Measurements from ENCODE around the gene ANKFN1.

Gene ANKFN1

DNA sequence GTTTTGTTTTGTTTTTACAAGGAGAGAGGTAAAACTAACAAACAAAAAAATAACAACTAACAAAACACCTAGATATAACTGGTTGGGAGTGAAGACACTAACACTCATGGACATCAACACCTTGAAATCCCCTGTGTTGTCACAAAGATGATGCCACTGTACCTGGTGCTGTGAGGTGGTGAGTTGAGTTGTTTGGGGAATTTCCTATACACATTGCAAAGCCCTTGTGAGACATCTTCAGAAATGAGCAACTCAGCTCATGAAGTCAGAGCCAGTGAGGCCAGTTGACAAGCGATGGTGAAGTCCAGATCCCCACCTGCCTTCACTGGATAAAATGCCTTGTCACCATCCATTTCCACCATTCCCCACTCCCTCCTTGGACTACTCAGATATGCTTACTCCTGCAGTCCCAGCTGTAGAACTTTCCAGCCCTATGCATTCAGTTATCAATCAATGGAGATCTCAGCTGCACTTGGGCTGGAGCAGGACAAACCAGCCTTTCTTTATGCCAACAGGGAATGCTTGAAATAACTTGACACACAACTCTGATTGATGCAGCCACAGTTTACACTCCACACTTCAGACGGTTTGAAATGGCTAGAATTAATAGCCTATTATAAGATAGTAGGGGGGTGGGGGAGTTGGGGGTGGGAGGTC lies 22.2 kb downstream of the ANKFN1 start:
- no peak overlapping the region for H3K27ac ChIP-seq
- no peak for TF ChIP-seq CTCF (conservative IDR thresholded peaks at IDR 0.05; ENCODE audit: low read depth)
- CTCF ChIA-PET = no interaction called here

DNA sequence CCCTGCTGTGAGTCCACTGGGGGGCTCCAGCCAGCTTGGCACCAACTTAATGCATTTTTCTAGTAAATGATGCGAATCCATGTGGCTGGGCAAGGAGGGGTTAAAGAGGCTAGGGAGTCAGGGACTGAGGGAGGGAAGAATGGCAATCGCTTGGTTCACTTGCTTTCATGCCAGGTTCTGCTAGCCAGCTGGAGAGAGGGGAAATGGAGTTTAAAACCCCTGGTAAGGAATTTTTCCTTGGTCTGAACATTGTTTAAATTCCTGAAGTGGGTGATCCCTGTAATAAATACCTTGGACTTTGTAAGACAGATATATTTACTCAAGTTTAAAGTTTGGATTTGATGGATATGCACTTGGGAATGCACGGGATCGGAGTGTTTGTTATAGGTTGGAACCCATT lies 22.8 kb downstream of the ANKFN1 start:
- ChIA-PET CTCF (no interaction called here), POLR2A (ENCODE audit: low non-redundant PET) (no interaction called here)
- no peak overlapping the region for H3K27ac ChIP-seq

More for the DNA sequence above, 22.2 kb downstream of the ANKFN1 start:
- POLR2A ChIA-PET (ENCODE audit: low non-redundant PET) = no interaction called here
- no peak for DNase-seq (ENCODE audit: low spot score)

GRCh38 chr17:56177361-56177760 lies 24.1 kb downstream of the ANKFN1 start:
- no peak overlapping the region for H3K27ac ChIP-seq
- no peak for DNase-seq (ENCODE audit: low spot score)
- CTCF ChIA-PET = no interaction called here
- POLR2A ChIA-PET (ENCODE audit: low non-redundant PET) = no interaction called here
- no peak for TF ChIP-seq CTCF (conservative IDR thresholded peaks at IDR 0.05; ENCODE audit: low read depth)

More for the DNA sequence above, 22.8 kb downstream of the ANKFN1 start:
- TF ChIP-seq CTCF (conservative IDR thresholded peaks at IDR 0.05; ENCODE audit: low read depth) = no peak
- no peak for DNase-seq (ENCODE audit: low spot score)

- ChIA-PET CTCF (no interaction called here), POLR2A (ENCODE audit: low non-redundant PET) (no interaction called here)
- no peak for TF ChIP-seq CTCF (conservative IDR thresholded peaks at IDR 0.05; ENCODE audit: low read depth)
- DNase-seq (ENCODE audit: low spot score) = no peak
- H3K27ac ChIP-seq = no peak overlapping the region
These were observed 24.9 kb downstream of the ANKFN1 start for GRCh38 chr17:56178203-56178602.

GRCh38 chr17:56182081-56182480 lies 28.8 kb downstream of the ANKFN1 start:
- no peak for TF ChIP-seq CTCF (conservative IDR thresholded peaks at IDR 0.05; ENCODE audit: low read depth)
- CTCF ChIA-PET = no interaction called here
- POLR2A ChIA-PET (ENCODE audit: low non-redundant PET) = no interaction called here
- no peak for DNase-seq (ENCODE audit: low spot score)
- no peak overlapping the region for H3K27ac ChIP-seq

DNA sequence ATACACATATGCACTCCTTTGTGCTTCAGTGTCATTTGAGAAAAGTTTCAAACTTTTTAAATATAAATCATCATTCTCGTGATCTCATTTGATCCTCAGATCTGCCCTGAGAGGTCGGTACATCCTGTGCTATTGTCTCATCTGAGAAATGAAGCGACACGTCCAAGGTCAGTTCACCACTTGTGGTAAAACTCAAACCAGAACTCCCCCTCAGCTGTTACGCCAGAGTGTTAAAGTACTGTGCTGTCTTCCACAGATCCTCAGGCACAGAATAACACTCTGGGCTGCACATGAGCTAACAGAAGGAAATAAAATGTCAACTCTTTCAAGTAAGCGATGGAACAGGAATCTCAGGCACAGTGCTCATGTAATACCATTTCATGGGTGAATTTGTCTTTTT lies 31.4 kb downstream of the ANKFN1 start:
- ChIA-PET POLR2A (ENCODE audit: low non-redundant PET) (no interaction called here), CTCF (no interaction called here)
- no peak overlapping the region for H3K27ac ChIP-seq
- no peak for TF ChIP-seq CTCF (conservative IDR thresholded peaks at IDR 0.05; ENCODE audit: low read depth)
- no peak for DNase-seq (ENCODE audit: low spot score)

Measured in RWPE1 (cell line).